ENCODE measurements around the gene STXBP3. TPM values are rescaled to one million over a fixed set of nuclear protein-coding genes. Genes with fewer than 3 reads are reported as not detected.

The STXBP3 gene
- total and polyA plus RNA-seq, 2 donors (not counting 1 experiment from before 2014, with no cell fraction given) = 13.3 to 78.1 TPM

DNA sequence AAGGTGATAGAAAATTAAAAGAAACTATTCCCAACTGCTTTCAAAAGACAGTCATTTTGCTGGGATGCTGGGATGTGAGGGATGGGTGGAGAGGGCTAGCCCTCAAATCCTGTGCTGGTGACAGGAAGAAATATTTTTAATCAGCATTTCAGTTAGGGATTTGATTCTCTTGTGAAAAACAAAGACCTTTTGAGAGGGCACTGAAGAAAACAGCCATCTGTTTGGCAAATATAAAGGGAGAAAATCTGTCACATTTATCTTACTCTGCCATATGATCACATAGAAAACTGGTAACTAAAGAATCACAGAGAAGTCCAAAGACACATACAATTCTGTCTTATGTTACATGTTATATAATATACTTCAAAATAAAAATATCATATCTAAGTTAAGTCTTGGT, 12.3 kb downstream of the STXBP3 start:
- H3K27ac ChIP-seq (ENCODE audit: low read length in 2 of 2) = no peak overlapping the region
- POLR2A ChIA-PET = no interaction called here
- no peak overlapping the region for H3K4me2 ChIP-seq (replicated peaks; ENCODE audit: low read depth, low read length, poor library complexity, severe bottlenecking)
- no peak for DNase-seq
- peaks cover 9 to 48% of the 10 kb centered on the region in 2 experiments for H3K36me3 ChIP-seq (replicated peaks in 1 of 2; ENCODE audit: control extremely low read depth in 1 of 2, control insufficient read depth in 1 of 2, extremely low read depth in 1 of 2, insufficient read depth in 2 of 2, low read length in 1 of 2)
- H3K27ac Mint-ChIP-seq = no peak overlapping the region
- H3K9me3 ChIP-seq (ENCODE audit: control extremely low read depth in 1 of 3, control insufficient read depth in 2 of 3, insufficient read depth in 1 of 3, low read length in 2 of 3) = no peaks in the 10 kb centered on the region
- intact Hi-C loops (cut with micrococcal nuclease) = no loop called here
- CTCF ChIA-PET = no interaction called here
- H3K9me3 Mint-ChIP-seq (ENCODE audit: insufficient read depth) = no peaks in the 10 kb centered on the region
- H3K27me3 Mint-ChIP-seq = no peaks in the 10 kb centered on the region
- no peak overlapping the region for H3K9ac ChIP-seq (ENCODE audit: low read length)
- H2AFZ ChIP-seq (ENCODE audit: insufficient read depth, low read depth, low read length, poor library complexity, severe bottlenecking) = no peak overlapping the region
- H3K79me2 ChIP-seq (ENCODE audit: control insufficient read depth, insufficient read depth, low read length) = peaks cover 3% of the 10 kb centered on the region
- no peaks in the 10 kb centered on the region for H3K4me1 ChIP-seq (ENCODE audit: control insufficient read depth in 2 of 2, insufficient read depth in 2 of 2, low read length in 2 of 2)
- no peaks in the 10 kb centered on the region for H3K4me1 Mint-ChIP-seq
- H4K20me1 ChIP-seq (ENCODE audit: control insufficient read depth, insufficient read depth, low read length, poor library complexity, severe bottlenecking) = no peaks in the 10 kb centered on the region
- no peak for ATAC-seq (ENCODE audit: low read depth)
- H3K27me3 ChIP-seq (replicated peaks in 1 of 4; ENCODE audit: control extremely low read depth in 1 of 4, control insufficient read depth in 3 of 4, insufficient read depth in 4 of 4, low read length in 3 of 4) = no peaks in the 10 kb centered on the region
- H3K4me3 Mint-ChIP-seq = no peak overlapping the region
- TF ChIP-seq, protein P1, sequence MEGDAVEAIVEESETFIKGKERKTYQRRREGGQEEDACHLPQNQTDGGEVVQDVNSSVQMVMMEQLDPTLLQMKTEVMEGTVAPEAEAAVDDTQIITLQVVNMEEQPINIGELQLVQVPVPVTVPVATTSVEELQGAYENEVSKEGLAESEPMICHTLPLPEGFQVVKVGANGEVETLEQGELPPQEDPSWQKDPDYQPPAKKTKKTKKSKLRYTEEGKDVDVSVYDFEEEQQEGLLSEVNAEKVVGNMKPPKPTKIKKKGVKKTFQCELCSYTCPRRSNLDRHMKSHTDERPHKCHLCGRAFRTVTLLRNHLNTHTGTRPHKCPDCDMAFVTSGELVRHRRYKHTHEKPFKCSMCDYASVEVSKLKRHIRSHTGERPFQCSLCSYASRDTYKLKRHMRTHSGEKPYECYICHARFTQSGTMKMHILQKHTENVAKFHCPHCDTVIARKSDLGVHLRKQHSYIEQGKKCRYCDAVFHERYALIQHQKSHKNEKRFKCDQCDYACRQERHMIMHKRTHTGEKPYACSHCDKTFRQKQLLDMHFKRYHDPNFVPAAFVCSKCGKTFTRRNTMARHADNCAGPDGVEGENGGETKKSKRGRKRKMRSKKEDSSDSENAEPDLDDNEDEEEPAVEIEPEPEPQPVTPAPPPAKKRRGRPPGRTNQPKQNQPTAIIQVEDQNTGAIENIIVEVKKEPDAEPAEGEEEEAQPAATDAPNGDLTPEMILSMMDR (IDR thresholded peaks at IDR 0.05) = no peak
- no peak for TF ChIP-seq EZH2 (IDR thresholded peaks at IDR 0.05; ENCODE audit: borderline replicate concordance, insufficient read depth, low read depth, low read length, poor library complexity, severe bottlenecking)
- no peak overlapping the region for H3K4me3 ChIP-seq (ENCODE audit: control extremely low read depth in 1 of 5, extremely low read depth in 1 of 5, insufficient read depth in 1 of 5, low read depth in 2 of 5, low read length in 4 of 5)

DNA sequence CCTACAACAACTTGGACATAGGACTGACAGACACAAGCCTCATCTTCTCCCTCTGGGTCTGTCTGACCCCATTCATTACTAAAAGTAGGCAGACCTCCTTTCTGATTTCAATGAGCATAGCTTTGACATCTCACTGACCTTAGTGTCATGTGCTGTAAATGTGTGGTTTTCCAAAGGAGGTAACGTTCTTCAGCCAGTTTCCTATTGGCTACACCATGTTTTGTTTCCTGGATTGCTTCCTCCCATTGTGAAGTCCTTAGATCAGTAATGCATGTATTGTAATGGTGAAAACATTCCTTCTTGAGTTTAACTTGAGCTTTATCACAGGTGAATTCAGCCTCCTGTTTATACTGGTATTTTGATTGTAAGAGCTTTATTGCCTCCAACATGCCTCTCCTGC, 20.6 kb downstream of the STXBP3 start:
- no peaks in the 10 kb centered on the region for H3K9me3 ChIP-seq (ENCODE audit: control extremely low read depth in 1 of 3, control insufficient read depth in 2 of 3, insufficient read depth in 1 of 3, low read length in 2 of 3)
- no peaks in the 10 kb centered on the region for H4K20me1 ChIP-seq (ENCODE audit: control insufficient read depth, insufficient read depth, low read length, poor library complexity, severe bottlenecking)
- DNase-seq = no peak
- no peak overlapping the region for H3K9ac ChIP-seq (ENCODE audit: low read length)
- 86% methylated on average over 1 of the region's 1 CpG for WGBS (ENCODE audit: insufficient coverage)
- Mint-ChIP-seq H3K9me3 (ENCODE audit: insufficient read depth) (no peaks in the 10 kb centered on the region), H3K4me3 (no peak overlapping the region), H3K4me1 (no peaks in the 10 kb centered on the region), H3K27me3 (no peaks in the 10 kb centered on the region), H3K27ac (no peak overlapping the region)
- H2AFZ ChIP-seq (ENCODE audit: insufficient read depth, low read depth, low read length, poor library complexity, severe bottlenecking) = no peak overlapping the region
- no peak overlapping the region for H3K27ac ChIP-seq (ENCODE audit: low read length in 2 of 2)
- H3K4me3 ChIP-seq (ENCODE audit: control extremely low read depth in 1 of 5, extremely low read depth in 1 of 5, insufficient read depth in 1 of 5, low read depth in 2 of 5, low read length in 4 of 5) = no peak overlapping the region
- H3K79me2 ChIP-seq (ENCODE audit: control insufficient read depth, insufficient read depth, low read length) = no peaks in the 10 kb centered on the region
- no peak for ATAC-seq (ENCODE audit: low read depth)
- ChIA-PET POLR2A (no interaction called here), CTCF (no interaction called here)
- H3K4me2 ChIP-seq (replicated peaks; ENCODE audit: low read depth, low read length, poor library complexity, severe bottlenecking) = no peak overlapping the region
- intact Hi-C loops (cut with micrococcal nuclease) = no loop called here
- no peaks in the 10 kb centered on the region for H3K4me1 ChIP-seq (ENCODE audit: control insufficient read depth in 2 of 2, insufficient read depth in 2 of 2, low read length in 2 of 2)
- peaks cover 20 to 59% of the 10 kb centered on the region in 2 experiments for H3K36me3 ChIP-seq (replicated peaks in 1 of 2; ENCODE audit: control extremely low read depth in 1 of 2, control insufficient read depth in 1 of 2, extremely low read depth in 1 of 2, insufficient read depth in 2 of 2, low read length in 1 of 2)
- no peaks in the 10 kb centered on the region for H3K27me3 ChIP-seq (replicated peaks in 1 of 4; ENCODE audit: control extremely low read depth in 1 of 4, control insufficient read depth in 3 of 4, insufficient read depth in 4 of 4, low read length in 3 of 4)
- TF ChIP-seq, protein P1 (IDR thresholded peaks at IDR 0.05) = no peak
- TF ChIP-seq EZH2 (IDR thresholded peaks at IDR 0.05; ENCODE audit: borderline replicate concordance, insufficient read depth, low read depth, low read length, poor library complexity, severe bottlenecking) = no peak

Data from B cell (primary cell).